Neutrophil (primary cell): ENCODE results near the gene FCAMR.

Experiments
- H3K27ac ChIP-seq: fragments of 200-600 bp; sonication (generic); 2 replicates; pipeline ENCODE4 v1.5.1; 2016; ENCODE audit warnings: mild to moderate bottlenecking, moderate library complexity
- H3K27me3 ChIP-seq: fragments of 200-600 bp; sonication (generic); 2 replicates; pipeline ENCODE4 v1.6.0; 2016; ENCODE audit warnings: mild to moderate bottlenecking
- H3K36me3 ChIP-seq: fragments of 200-600 bp; sonication (generic); 2 replicates; pipeline ENCODE4 v1.5.1; 2017
- H3K4me1 ChIP-seq, 2 experiments: fragments of 200-600 bp in 1 of 2; sonication (generic) in 1 of 2; 1 replicate in 1 of 2; 2 replicates in 1 of 2; pipeline versions ENCODE4 v1.5.1 to v1.6.1; 2013 to 2016; ENCODE audit warnings: low read depth in 1 of 2, low read length in 1 of 2, mild to moderate bottlenecking in 1 of 2, moderate library complexity in 1 of 2; ENCODE audit not compliant: control insufficient read depth in 1 of 2, insufficient read depth in 1 of 2
- H3K4me3 ChIP-seq, 2 experiments: fragments of 200-600 bp in 1 of 2; sonication (generic) in 1 of 2; 1 replicate in 1 of 2; 2 replicates in 1 of 2; pipeline ENCODE4 v1.5.1; 2013 to 2016; ENCODE audit warnings: low read depth in 1 of 2, low read length in 1 of 2, mild to moderate bottlenecking in 1 of 2, moderate library complexity in 1 of 2
- H3K9me3 ChIP-seq: fragments of 200-600 bp; sonication (generic); 2 replicates; pipeline ENCODE4 v1.5.1; 2016
- TF ChIP-seq, protein P1 (sequence below): fragments of 200-600 bp; sonication (generic); IDR thresholded peaks from 2 replicates; pipeline ENCODE4 v1.5.1; 2016; ENCODE audit warnings: antibody characterized with exemption

FCAMR gene

DNA sequence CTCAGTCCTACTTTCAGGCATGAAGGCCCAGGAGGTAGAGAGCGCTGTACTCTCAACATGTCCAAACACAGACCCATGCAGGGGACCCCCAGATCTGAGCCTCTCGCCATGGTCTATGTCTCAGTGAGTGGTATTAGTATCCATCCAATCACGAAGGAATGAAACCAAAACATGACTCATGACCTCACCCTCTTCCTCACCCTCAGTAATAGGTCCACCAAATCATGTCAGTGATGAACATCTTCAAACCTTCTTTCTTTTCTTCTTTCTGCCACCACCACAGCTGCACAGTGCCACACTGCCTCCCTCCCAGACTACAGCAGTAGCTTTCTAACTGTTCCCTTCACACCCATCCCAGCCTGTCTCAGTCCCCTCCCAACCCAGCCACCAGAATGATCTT is 45.5 kb upstream of the FCAMR start:
- TF ChIP-seq, protein P1, sequence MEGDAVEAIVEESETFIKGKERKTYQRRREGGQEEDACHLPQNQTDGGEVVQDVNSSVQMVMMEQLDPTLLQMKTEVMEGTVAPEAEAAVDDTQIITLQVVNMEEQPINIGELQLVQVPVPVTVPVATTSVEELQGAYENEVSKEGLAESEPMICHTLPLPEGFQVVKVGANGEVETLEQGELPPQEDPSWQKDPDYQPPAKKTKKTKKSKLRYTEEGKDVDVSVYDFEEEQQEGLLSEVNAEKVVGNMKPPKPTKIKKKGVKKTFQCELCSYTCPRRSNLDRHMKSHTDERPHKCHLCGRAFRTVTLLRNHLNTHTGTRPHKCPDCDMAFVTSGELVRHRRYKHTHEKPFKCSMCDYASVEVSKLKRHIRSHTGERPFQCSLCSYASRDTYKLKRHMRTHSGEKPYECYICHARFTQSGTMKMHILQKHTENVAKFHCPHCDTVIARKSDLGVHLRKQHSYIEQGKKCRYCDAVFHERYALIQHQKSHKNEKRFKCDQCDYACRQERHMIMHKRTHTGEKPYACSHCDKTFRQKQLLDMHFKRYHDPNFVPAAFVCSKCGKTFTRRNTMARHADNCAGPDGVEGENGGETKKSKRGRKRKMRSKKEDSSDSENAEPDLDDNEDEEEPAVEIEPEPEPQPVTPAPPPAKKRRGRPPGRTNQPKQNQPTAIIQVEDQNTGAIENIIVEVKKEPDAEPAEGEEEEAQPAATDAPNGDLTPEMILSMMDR = no peak
- H3K4me1 ChIP-seq = no peaks in the 10 kb centered on the region
- H3K27ac ChIP-seq = no peak overlapping the region
- H3K27me3 ChIP-seq = peaks cover 9% of the 10 kb centered on the region
- no peak overlapping the region for H3K4me3 ChIP-seq
- no peaks in the 10 kb centered on the region for H3K9me3 ChIP-seq
- H3K36me3 ChIP-seq = no peaks in the 10 kb centered on the region

DNA sequence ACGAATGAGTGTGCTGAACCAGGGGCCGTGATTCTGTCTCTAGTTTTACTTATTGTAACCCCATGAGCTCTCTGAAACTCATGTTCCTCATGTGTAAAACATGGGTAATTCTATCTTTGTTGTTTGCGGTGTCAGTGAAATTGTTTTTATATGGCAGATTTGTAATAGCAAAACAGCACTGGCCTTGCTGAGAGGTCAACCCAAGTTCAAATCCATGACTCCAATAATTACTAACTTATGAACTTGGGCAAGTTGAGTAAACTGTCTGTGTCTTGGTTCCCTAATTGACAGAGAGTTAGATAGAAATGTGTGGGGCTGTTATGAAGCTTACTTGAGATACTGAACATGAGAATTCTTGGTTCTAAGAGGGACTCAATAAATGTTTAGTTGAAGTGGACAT is 44.5 kb upstream of the FCAMR start:
- Histone ChIP-seq H3K4me3 (no peak overlapping the region), H3K27ac (no peak overlapping the region), H3K9me3 (no peaks in the 10 kb centered on the region), H3K36me3 (no peaks in the 10 kb centered on the region), H3K4me1 (no peaks in the 10 kb centered on the region), H3K27me3 (peaks cover 9% of the 10 kb centered on the region)
- TF ChIP-seq, protein P1 = no peak

DNA sequence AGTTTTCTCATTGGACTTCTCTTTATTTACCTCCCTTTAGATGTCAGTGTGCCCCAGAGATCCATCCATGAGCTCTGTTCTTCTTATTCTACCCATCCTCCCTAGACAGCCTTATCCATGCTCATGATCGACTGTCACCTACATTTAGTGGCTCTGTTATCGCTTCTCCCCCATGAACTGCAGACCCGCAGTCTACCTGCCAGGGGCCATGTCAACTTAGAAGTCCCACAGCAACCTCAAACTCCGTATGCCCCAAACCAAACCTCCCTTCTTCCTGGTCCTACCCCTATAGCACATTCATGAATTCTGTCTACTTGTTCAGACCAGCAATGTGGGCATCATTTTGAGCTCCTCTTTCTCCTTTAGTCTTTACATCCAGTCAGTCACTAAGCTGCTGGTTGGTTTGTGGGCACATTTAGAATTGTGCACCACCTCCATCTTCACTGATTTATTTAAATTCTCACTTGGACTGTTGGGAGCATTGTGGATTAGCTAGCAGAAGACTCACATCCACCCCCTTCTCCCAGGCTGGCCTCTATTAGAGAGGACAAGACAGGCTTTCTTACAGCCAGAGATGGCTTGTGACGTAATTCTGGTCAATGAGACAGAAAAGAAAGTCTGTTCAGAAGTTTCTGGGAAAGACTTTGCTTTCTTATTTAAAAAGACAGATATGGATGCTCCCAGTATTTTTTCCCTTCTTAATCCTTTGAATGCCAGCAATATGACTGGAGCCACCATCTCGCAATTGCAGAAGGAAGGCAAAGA is 43.2 kb upstream of the FCAMR start:
- Histone ChIP-seq H3K27ac (no peak overlapping the region), H3K4me1 (no peaks in the 10 kb centered on the region), H3K9me3 (no peaks in the 10 kb centered on the region), H3K36me3 (no peaks in the 10 kb centered on the region), H3K4me3 (no peak overlapping the region), H3K27me3 (peaks cover 9% of the 10 kb centered on the region)
- TF ChIP-seq, protein P1 = no peak

DNA sequence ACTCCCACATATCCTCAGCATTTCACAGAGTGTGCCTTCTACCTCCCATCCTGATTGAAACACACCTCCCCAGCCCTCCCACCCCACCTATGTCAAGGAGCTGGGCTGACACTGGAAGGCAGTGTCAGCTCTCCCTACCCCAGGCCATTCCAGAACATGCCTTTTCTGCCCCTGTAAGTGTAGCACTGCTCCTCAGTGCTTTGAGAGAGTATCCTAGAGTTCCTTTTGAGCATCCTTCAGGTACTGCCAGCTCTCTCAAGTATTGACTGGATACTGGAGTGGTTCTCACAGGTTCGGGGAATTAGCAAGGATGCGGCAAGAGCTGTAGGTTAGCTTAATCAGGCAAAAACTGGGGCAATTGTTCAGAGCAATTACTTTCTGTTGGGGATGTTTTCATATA is 40.5 kb upstream of the FCAMR start:
- Histone ChIP-seq H3K36me3 (no peaks in the 10 kb centered on the region), H3K4me3 (no peak overlapping the region), H3K4me1 (no peaks in the 10 kb centered on the region), H3K27ac (no peak overlapping the region), H3K9me3 (no peaks in the 10 kb centered on the region), H3K27me3 (peaks cover 9% of the 10 kb centered on the region)
- TF ChIP-seq, protein P1 = no peak

DNA sequence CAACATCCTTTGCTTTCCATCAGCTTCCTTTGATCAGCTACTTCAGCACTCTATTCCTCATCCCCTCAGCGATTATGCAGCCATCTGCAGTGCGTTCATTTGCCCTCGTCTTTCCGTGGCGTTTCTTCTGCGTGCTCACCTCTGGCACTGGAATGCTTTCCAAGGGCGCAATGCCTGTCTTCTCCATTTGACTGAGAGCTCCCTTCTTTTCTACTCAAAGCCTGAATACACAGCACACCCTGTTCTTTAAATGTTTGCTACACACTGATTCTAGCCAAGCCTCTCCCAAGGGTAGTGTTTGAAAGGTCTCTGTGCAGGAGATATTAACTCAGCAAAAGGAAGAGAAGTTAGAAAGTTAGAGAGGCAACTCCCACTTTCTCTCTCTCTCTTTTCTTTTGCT is 39.7 kb upstream of the FCAMR start:
- H3K27ac ChIP-seq = no peak overlapping the region
- TF ChIP-seq, protein P1 = no peak
- peaks cover 9% of the 10 kb centered on the region for H3K27me3 ChIP-seq
- no peaks in the 10 kb centered on the region for H3K36me3 ChIP-seq
- H3K4me1 ChIP-seq = no peaks in the 10 kb centered on the region
- H3K4me3 ChIP-seq = no peak overlapping the region
- H3K9me3 ChIP-seq = no peaks in the 10 kb centered on the region
